Prostate gland (tissue), 2 donors: ENCODE results near the gene RPS8.

ENCODE experiments used
- CTCF ChIP-seq, 4 experiments: fragments of 200-600 bp in 2 of 4; fragments of 450-650 bp in 2 of 4; sonication (generic) in 2 of 4; IDR thresholded peaks; 1 replicate in 3 of 4; 2 replicates in 1 of 4; pipeline ENCODE4 v1.5.1; 2016 to 2019; ENCODE audit warnings: antibody characterized with exemption in 4 of 4, mild to moderate bottlenecking in 2 of 4, moderate library complexity in 2 of 4
- POLR2AphosphoS5 ChIP-seq: sonication (generic); formaldehyde crosslinking; IDR thresholded peaks from one replicate; pipeline ENCODE4 v1.6.1; 2017; ENCODE audit warnings: antibody characterized with exemption

- TF ChIP-seq CTCF (IDR thresholded peaks at IDR 0.05) (no peak), POLR2AphosphoS5 (no peak)
Measured at GRCh38 chr1:44827197-44828002, 52.1 kb downstream of the RPS8 start.
